Stimulated activated CD8-positive, alpha-beta memory T cell treated with anti-CD3 and anti-CD28 coated beads, Interleukin-15, amount 100 ng/mL, for 48 hours (primary cell): Measurements from ENCODE around the gene NOM1.

Experiments used
- DNase-seq, 2 donors: peaks; one replicate each; pipeline ENCODE4 v3.0.0-alpha.2; 2020; ENCODE audit warnings: low read depth in 2 of 2

Gene NOM1

DNA sequence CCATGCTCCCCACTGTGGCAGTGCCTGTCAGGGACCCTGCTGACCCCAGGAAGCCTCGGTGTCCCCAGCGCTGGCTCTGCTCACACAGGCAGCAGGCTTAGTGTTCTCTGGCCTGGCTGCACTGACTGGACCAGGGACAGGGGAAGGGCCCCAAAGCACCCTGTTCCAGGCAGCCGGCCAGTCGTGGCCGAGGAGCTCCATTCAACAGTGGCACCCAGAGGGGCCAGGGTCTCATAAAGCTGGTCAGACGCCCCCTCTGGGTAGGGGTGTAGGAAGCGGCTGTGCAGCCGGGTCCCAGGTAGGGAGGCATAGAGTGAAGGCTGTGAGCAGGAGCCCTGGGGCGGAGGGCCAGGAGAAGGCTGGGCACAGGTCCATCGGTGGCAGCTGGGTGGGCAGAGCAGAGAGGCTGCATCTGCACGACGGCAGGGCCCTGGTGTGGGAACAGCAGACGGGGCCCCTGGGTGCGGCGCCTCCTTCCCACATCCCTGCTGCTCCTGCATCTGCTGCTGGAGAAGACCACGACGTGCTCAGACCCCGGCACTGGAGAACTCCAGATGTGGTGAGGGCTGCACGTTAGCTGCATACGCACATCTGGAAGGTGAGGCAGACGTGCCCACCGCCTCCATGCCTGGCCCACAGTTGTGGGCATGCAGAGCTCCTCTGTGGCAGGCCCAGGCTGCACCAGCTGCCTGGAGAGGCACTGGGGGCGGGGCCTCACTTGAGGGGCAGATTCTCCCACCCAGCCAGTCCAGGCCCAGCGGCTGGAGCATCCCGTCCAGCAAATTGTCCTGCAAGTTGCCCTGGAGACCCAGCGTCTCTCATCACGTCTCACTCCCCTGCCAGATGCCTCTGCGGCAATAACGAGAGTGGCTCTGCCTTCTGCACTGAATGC lies 35.8 kb downstream of the NOM1 start:
- DNase-seq: no peak

DNA sequence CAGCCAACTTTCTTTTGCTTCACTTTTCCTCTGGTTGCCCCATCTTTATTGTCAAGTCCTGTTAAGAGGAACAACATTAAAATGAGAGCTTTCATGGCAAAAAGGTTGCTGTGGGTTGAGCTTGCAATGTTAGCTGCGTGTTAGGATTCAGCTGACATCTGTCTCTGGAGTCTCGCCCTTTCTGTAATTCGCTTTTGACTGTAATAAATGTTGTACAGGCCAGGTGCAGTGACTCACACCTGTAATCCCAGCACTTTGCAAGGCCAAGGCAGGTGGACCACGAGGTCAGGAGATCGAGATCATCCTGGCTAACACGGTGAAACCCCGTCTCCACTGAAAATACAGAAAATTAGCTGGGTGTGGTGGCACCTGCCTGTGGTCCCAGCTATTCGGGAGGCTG lies 36.9 kb downstream of the NOM1 start:
- no peak for DNase-seq

DNA sequence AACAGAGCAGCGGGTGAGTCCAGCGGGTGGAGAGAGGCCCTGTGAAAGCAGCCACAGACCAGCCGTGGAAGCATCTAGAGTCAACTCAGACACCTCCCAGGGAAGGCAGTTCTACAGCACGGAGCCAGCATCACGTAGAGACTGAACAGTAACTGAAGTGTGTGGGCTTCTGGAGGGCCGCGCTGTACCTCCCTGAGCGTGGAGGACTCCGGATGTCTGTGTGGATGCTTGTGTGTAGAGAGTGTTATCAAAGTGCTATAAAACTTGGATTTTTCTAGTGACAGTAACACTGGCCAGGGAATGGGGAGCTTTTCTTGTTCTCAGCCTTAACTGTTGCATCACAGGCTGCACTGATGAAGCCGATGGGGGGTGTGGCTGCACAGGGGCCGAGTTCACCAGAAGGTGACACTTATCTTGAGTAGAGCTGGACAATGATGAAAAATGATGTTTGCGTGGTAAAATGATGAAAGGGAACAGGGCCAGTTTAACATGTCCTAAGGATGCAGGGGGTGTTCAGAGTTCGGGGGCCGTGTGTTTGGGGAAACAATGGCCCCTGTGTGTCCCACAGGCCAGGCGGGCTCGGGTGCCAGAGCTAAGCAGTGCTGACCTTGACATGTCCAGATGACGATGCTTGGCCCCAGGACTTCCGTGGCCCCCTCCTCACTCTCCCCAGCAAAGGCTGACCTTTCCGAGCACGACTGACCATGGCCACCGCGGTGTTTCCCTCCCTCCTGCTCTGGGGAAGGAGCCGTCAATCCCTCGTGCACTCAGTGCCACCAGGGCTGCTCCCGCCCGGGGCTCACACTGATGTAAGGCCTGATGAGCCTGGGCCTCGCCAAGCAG lies 39.1 kb downstream of the NOM1 start:
- no peak for DNase-seq

DNA sequence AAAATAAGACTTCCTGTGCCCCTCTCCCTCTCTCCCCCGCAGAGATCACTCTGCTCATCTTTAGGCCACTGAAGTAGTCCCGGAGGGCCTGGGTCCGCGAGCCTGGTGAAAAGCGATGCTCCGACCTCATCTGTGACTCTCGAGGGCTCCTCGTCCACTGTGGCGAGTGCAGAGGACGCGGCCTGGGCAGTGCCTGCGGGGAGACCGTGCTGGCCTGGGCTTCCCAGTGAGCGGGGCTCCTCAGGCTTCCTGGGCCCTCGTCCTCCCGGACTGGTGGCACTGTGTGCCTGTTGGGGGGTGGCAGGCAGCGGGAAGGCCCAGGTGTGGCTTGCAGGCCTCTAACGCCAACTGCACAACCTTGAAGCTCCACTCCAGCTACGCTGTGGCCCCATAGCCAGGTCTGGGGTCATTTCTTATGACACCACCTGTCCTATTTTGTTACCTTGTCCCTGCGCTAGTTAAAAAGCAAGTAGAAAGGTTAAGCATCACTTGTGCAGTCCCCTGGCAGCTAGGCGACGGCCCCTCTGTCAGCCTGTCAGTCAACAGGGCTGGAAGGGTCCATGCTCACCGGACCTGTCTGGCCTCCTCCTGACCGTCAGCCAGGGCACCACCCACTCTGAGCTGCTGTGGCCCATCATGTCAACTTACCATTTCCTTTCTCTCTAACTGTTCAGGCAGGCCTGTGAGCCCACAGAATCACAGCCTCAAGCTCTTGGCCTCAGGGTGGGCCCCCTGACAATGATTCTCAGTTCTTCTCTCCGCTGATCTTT lies 40.4 kb downstream of the NOM1 start:
- DNase-seq: no peak

DNA sequence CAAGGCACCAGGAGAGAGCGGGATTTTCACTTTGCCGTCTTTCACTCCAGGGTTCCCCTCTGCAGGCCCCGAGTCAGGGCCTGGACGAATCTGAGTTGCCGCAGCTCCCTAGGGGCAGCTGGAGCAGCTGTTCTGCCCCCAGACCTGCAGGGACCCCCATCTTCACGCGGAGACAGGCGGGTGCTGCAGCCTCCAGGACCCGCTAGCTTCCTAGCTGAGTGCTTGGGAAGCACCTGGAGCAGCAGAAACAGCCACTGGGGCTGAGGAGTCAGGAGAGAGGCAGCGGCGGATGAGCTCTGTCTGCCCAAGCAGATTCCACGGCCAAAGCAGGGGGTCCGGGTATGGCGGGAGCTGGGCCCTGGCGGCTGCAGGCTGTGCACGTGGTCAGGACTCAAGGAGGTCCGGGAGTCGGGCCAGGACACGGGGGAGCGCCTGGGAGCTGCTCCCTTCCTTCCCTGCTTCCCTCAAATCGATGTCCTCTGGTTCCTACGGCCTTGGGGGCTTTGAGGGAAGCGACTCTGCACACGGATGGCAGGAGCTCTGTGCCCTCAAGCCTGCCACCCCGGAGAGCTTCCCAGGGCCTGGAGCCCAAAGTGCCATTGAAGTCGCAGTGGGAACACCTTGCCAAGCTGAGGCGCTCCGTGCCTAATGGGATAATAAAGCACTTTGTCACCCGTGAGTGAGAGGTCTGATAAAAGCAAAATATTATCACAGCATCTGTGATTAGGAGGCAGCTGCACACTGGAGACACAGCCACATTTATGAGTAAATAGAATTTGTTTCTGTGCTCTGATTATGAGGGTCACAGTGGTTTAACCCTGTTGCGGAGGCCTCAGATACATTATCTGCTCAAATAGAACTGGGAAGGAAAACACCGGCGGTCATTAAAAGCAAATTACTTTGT lies 43.8 kb downstream of the NOM1 start:
- no peak for DNase-seq

GRCh38 chr7:156993925-156994235 lies 44.4 kb downstream of the NOM1 start:
- DNase-seq: no peak

- no peak for DNase-seq
Measured at GRCh38 chr7:156994417-156994816, 44.9 kb downstream of the NOM1 start.

DNA sequence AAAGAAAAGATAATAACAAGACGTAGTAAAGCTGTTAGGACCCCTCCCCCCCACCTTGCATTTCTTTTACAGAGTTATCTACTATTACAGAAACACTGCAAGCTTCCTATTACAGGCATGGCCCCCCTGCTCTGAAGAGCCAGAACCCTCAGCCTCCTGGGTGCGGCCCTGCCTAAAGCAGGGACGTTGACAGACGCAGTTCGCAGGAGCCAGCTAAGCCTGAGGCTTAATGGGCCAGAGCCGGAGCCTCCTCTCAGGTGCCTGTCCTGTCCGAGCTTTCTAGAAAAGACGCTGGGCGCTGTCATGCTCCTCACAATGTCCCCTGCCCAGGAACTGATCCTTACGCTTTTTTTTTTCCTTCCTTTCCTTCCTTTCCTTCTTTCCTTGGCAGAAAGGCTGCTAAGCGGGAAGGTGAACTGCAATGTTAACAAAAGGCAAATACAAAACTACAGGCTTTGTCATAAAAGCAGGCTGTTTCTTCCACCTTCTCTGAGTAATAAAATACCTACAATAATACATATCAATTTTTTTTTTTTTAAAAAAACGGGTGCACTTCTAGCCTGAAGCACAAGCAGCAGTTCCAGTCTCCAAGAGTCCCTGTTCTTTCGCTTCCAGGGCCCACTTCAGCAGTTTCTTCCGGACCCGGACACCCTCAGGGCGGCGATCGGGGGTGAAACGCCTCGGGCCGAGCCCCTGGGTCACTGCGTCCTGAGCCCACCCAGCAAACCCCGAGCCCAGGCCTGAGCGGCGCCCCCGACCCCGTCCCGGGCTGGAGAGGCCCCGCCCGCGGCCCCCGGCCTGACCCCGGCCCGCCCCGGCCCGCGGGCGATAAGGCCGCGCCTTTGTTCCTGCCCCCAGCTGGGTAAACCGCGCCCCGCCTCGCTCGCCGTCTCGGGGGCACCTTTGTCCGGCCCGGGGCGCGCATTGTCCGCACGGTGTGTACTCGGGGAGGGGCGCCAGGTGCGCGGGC lies 49.8 kb downstream of the NOM1 start:
- no peak for DNase-seq

GRCh38 chr7:156999958-157000726 lies 50.6 kb downstream of the NOM1 start:
- DNase-seq: no peak

DNA sequence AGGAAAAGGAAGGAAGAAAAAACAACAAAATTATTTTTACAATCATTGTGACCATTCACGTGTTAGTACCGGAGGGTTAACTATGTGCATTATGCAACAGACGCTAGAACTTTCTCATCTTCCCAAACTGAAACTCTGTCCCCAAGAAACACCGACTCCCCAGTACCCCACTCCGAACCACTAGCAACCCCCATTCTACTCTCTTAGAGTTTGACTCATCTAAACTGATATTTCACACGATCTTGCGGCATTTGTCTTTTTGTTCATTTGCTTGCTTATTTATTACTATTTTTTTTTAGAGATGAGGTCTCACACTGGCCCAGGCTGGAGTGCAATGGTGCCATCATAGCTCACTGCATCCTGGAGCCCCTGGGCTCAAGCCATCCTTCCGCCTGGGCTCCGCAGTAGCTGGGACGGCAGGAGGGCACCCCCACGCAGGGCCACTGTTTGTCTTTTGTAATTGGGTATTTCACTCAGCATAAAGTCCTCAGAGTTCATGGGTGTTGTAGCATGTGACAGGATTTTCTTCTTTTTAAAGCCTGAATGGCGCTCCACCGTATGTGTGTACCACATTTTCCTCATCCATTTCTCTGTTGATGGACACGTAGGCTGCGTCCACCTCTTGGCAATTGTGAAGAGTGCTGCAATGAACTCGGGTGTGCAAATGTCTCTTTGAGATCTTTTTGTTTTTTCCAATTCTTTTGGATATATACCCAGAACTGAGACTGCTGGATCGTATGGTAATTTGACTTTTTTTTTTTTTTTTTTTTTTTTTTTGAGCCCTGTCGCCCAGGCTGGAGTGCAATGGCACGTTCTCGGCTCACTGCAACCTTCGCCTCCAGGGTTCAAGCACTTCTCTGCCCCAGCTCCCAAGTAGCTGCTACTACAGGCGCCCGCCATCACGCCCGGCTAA lies 51.5 kb downstream of the NOM1 start:
- DNase-seq: no peak

GRCh38 chr7:157001920-157002818 lies 52.7 kb downstream of the NOM1 start:
- DNase-seq: no peak

DNA sequence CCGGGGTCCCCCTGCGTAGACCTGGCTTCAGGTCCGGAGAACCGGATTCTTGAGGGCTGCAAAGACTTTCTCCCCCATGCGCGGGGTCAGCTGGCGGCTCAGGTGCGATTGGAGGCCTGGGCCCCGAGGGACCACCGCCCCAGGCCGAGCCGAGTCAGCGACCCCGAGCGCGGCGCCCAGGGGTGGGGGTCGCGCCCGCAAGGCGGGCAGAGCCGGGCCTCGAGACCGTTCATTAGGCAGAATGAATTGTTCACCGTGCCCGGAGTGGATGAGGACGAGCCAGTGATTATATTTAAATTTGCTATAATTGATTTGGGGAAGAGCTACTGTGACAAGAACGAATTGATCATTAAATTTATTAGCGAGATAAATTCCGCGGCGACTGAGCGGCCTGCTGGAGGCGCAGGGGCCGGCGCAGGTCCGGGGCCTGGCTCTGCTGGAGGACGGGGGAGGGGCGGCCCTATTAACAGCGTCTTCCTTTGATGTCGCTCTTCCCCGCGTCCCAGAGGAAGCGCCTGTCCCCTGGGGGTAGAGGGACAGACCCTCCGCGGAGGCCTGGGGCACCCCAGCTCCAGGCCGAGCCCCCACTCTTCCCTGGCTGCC lies 53.4 kb downstream of the NOM1 start:
- no peak for DNase-seq

DNA sequence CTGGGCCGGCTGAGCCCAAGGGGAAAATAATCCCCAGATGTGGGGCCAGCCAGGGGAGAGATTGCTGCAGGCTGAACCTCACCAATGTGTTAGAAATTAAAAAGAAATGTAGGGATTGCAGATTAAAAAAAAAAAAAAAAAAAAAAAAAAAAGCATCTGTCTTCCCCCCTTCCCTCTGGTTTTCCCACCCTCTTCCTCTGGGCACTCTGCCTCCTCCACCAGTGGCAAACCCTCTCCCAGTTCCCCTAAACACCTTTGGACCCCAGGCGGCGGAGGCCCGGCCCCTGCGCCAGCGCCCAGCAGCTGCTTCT lies 53.9 kb downstream of the NOM1 start:
- DNase-seq: no peak

GRCh38 chr7:157003756-157004520 lies 54.4 kb downstream of the NOM1 start:
- DNase-seq: no peak

GRCh38 chr7:157004521-157005455 lies 55.3 kb downstream of the NOM1 start:
- DNase-seq: no peak
